Endothelial cell (in vitro differentiated cells): ENCODE data around the gene CAMK1D. TPM values are rescaled to one million over a fixed set of nuclear protein-coding genes. Genes with fewer than 3 reads are reported as not detected.

ENCODE experiments used
- DNase-seq: peaks from one replicate; pipeline ENCODE4 v3.0.0; 2021; ENCODE audit warnings: low spot score
- H3K27ac Mint-ChIP-seq: one replicate; pipeline ENCODE4 v1.8.0; 2021; ENCODE audit warnings: mixed read lengths, inconsistent platforms; ENCODE audit not compliant: unreplicated experiment
- H3K27me3 Mint-ChIP-seq: one replicate; pipeline ENCODE4 v1.8.0; 2021; ENCODE audit warnings: mild to moderate bottlenecking, moderate library complexity, mixed read lengths, inconsistent platforms; ENCODE audit not compliant: unreplicated experiment
- H3K36me3 Mint-ChIP-seq: one replicate; pipeline ENCODE4 v1.8.0; 2021; ENCODE audit warnings: mild to moderate bottlenecking, low read depth, mixed read lengths, inconsistent platforms; ENCODE audit not compliant: unreplicated experiment
- H3K4me1 Mint-ChIP-seq: one replicate; pipeline ENCODE4 v1.8.0; 2021; ENCODE audit warnings: mild to moderate bottlenecking, mixed read lengths, inconsistent platforms; ENCODE audit not compliant: unreplicated experiment
- H3K4me3 Mint-ChIP-seq: one replicate; pipeline ENCODE4 v1.8.0; 2021; ENCODE audit warnings: mild to moderate bottlenecking, mixed read lengths, inconsistent platforms; ENCODE audit not compliant: unreplicated experiment
- H3K9me3 Mint-ChIP-seq: one replicate; pipeline ENCODE4 v1.8.0; 2021; ENCODE audit warnings: mixed read lengths, inconsistent platforms; ENCODE audit not compliant: unreplicated experiment
- total RNA-seq: library from RNA; stranded (reverse); fragmentation: NEBNext Ultra II Directional; extraction: Animal tissue kit (Norgen Biotek cat#: 25700); gene quantifications from one replicate; pipeline ENCODE4 v1.2.1, GENCODE V29; 2021; ENCODE audit not compliant: unreplicated experiment
- TF ChIP-seq, protein P1 (sequence below): fragments of 200-600 bp; sonication (generic); IDR thresholded peaks from one replicate; pipeline ENCODE4 v1.5.0; 2021; ENCODE audit warnings: antibody characterized with exemption; ENCODE audit not compliant: unreplicated experiment

CAMK1D gene
- total RNA-seq, 1 donor from 2014 or later, result 4.1 TPM

GRCh38 chr10:12781976-12782375 is 432.6 kb downstream of the CAMK1D start:
- no peak overlapping the region for H3K27ac Mint-ChIP-seq
- no peak overlapping the region for H3K4me3 Mint-ChIP-seq
- no peaks in the 10 kb centered on the region for H3K27me3 Mint-ChIP-seq
- TF ChIP-seq, protein P1, sequence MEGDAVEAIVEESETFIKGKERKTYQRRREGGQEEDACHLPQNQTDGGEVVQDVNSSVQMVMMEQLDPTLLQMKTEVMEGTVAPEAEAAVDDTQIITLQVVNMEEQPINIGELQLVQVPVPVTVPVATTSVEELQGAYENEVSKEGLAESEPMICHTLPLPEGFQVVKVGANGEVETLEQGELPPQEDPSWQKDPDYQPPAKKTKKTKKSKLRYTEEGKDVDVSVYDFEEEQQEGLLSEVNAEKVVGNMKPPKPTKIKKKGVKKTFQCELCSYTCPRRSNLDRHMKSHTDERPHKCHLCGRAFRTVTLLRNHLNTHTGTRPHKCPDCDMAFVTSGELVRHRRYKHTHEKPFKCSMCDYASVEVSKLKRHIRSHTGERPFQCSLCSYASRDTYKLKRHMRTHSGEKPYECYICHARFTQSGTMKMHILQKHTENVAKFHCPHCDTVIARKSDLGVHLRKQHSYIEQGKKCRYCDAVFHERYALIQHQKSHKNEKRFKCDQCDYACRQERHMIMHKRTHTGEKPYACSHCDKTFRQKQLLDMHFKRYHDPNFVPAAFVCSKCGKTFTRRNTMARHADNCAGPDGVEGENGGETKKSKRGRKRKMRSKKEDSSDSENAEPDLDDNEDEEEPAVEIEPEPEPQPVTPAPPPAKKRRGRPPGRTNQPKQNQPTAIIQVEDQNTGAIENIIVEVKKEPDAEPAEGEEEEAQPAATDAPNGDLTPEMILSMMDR, result no peak
- DNase-seq, result no peak
- no peaks in the 10 kb centered on the region for H3K36me3 Mint-ChIP-seq
- no peaks in the 10 kb centered on the region for H3K9me3 Mint-ChIP-seq
- H3K4me1 Mint-ChIP-seq, result no peaks in the 10 kb centered on the region

DNA sequence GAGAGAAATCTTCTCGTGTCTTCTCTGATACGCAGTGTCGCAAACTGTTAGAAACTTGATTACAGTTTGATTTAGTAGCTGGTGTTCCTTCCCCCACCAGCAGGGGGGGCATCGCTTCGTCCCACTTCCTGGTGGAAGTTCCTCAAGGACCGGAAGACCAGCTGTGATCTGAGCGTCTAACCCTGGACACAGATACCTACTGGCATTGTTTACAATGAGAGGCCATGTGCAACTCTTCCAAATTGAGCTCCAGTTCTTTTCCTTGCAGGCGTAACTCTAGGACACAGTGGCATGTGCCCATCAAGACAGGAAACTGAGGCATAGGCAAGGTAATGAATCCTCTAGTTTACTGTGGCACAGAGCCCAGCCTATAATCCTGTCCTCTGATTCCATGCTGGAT is 433.2 kb downstream of the CAMK1D start:
- TF ChIP-seq, protein P1, result peak; percentile 90
- Mint-ChIP-seq H3K36me3 (no peaks in the 10 kb centered on the region), H3K4me3 (no peak overlapping the region), H3K27ac (no peak overlapping the region), H3K27me3 (no peaks in the 10 kb centered on the region), H3K4me1 (no peaks in the 10 kb centered on the region), H3K9me3 (no peaks in the 10 kb centered on the region)
- DNase-seq, result peak; percentile 68

- TF ChIP-seq, protein P1, result no peak
- Mint-ChIP-seq H3K36me3 (no peaks in the 10 kb centered on the region), H3K9me3 (no peaks in the 10 kb centered on the region), H3K4me1 (no peaks in the 10 kb centered on the region), H3K27me3 (no peaks in the 10 kb centered on the region), H3K4me3 (no peak overlapping the region), H3K27ac (no peak overlapping the region)
- DNase-seq, result no peak
Measured at GRCh38 chr10:12783293-12783692, 433.9 kb downstream of the CAMK1D start.

- Mint-ChIP-seq H3K27ac (no peak overlapping the region), H3K4me1 (peaks cover 3% of the 10 kb centered on the region), H3K27me3 (no peaks in the 10 kb centered on the region), H3K4me3 (no peak overlapping the region), H3K36me3 (no peaks in the 10 kb centered on the region), H3K9me3 (no peaks in the 10 kb centered on the region)
- TF ChIP-seq, protein P1, result no peak
- no peak for DNase-seq
Measured at GRCh38 chr10:12784646-12785045, 435.3 kb downstream of the CAMK1D start.

- Mint-ChIP-seq H3K4me3 (no peak overlapping the region), H3K9me3 (no peaks in the 10 kb centered on the region), H3K27ac (no peak overlapping the region), H3K36me3 (no peaks in the 10 kb centered on the region), H3K27me3 (no peaks in the 10 kb centered on the region), H3K4me1 (peaks cover 3% of the 10 kb centered on the region)
- TF ChIP-seq, protein P1, result no peak
- DNase-seq, result no peak
Measured at GRCh38 chr10:12785415-12785831, 436.1 kb downstream of the CAMK1D start.
